T-helper 2 cell treated with Interferon-gamma antibody and Interleukin-4, amounts not matched to agents 100 ng/mL and 5 ng/mL, for 36 hours (primary cell): Measurements from ENCODE around the gene HSP90AA1. TPM values are rescaled to one million over a fixed set of nuclear protein-coding genes. Genes with fewer than 3 reads are reported as not detected.
"Not testable (repeated sequence)": the region's sequence is repeated elsewhere in the genome, so short reads cannot be mapped to it uniquely, and the experiment has no call there.

Source experiments
- intact Hi-C: fragments of 100-400 bp; cut with micrococcal nuclease; formaldehyde crosslinking; loops from one replicate; pipeline ENCODE4 v1.15.1; 2023
- total RNA-seq: library from RNA; stranded (reverse); gene quantifications from 2 replicates; pipeline ENCODE4 v1.2.3, GENCODE V29; 2022

Gene HSP90AA1
- 771 and 780 TPM in 2 replicates for total RNA-seq

- intact Hi-C loops = loop anchor here (1.0 to 5.0 kb wide), 9 partner anchors 52 to 505 kb away; partner anchors contain the start of genes DYNC1H1, RCOR1 and WDR20
These were observed at the start of gene HSP90AA1 for GRCh38 chr14:102086972-102087761. HSP90AA1 (minus strand) TSS chr14:102087044; CDS start chr14:102086378, 666 bp downstream.

GRCh38 chr14:102135456-102135855, 48.6 kb upstream of the HSP90AA1 start:
- intact Hi-C loops = not testable (repeated sequence)

- intact Hi-C loops = not testable (repeated sequence)
These were observed 47.9 kb upstream of the HSP90AA1 start for GRCh38 chr14:102134719-102135118.

GRCh38 chr14:102134021-102134420, 47.2 kb upstream of the HSP90AA1 start:
- intact Hi-C loops = not testable (repeated sequence)

GRCh38 chr14:102131741-102132140, 44.9 kb upstream of the HSP90AA1 start:
- intact Hi-C loops = no loop called here

GRCh38 chr14:102126807-102127455, 40.1 kb upstream of the HSP90AA1 start:
- intact Hi-C loops = no loop called here

- intact Hi-C loops = no loop called here
These were observed 38.7 kb upstream of the HSP90AA1 start for GRCh38 chr14:102125546-102125945.

GRCh38 chr14:102124419-102124818, 37.6 kb upstream of the HSP90AA1 start:
- intact Hi-C loops = no loop called here

GRCh38 chr14:102121567-102121966, 34.7 kb upstream of the HSP90AA1 start:
- intact Hi-C loops = no loop called here

- intact Hi-C loops = no loop called here
These were observed 34.0 kb upstream of the HSP90AA1 start for GRCh38 chr14:102120888-102121287.

- intact Hi-C loops = no loop called here
These were observed 31.0 kb upstream of the HSP90AA1 start for GRCh38 chr14:102117852-102118251.

GRCh38 chr14:102116361-102117180, 29.7 kb upstream of the HSP90AA1 start:
- intact Hi-C loops = no loop called here

- intact Hi-C loops = no loop called here
These were observed 24.3 kb upstream of the HSP90AA1 start for GRCh38 chr14:102111101-102111500.

GRCh38 chr14:102109332-102109731, 22.5 kb upstream of the HSP90AA1 start:
- intact Hi-C loops = not testable (repeated sequence)

GRCh38 chr14:102105369-102105768, 18.5 kb upstream of the HSP90AA1 start:
- intact Hi-C loops = no loop called here

- intact Hi-C loops = no loop called here
These were observed 16.3 kb upstream of the HSP90AA1 start for GRCh38 chr14:102103062-102103695.

- intact Hi-C loops = no loop called here
These were observed 10.7 kb upstream of the HSP90AA1 start for GRCh38 chr14:102097441-102098135.

- intact Hi-C loops = loop anchor here (1.0 kb wide), 2 partner anchors 33 to 135 kb away; no protein-coding TSS in a partner anchor
These were observed 9.8 kb upstream of the HSP90AA1 start for GRCh38 chr14:102096569-102097188.

- intact Hi-C loops = loop anchor here (1.0 kb wide), 2 partner anchors 33 to 135 kb away; no protein-coding TSS in a partner anchor
These were observed 9.2 kb upstream of the HSP90AA1 start for GRCh38 chr14:102095871-102096568.
